ENCODE data around the gene GTF3C5. TPM values are rescaled to one million over a fixed set of nuclear protein-coding genes. Genes with fewer than 3 reads are reported as not detected.

GTF3C5 gene
- total RNA-seq, 3 donors from 2014 or later = 43.8 to 74.4 (median 68.2) TPM

DNA sequence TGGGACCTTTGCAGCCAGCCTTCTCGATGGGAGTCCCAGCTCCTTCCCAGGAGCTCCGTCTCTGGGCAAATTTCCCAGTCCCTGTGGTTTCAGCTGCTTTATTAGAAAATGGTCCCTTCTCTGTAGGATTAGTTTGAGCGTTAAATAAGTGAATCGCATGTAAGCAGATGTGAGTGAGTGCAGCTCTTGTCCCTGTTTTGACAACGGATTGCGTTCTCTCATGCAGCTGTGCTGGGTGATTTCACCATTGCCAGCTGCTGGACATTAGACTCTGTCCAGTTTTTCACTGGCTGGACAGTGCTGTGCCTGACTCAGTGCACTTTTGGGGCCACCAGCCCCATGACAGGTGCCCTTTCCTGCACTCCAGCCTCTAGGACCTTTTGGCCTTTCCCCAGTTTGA, 19.3 kb downstream of the GTF3C5 start:
- Histone ChIP-seq H3K4me3 (no peak overlapping the region), H3K36me3 (peaks cover 5% of the 10 kb centered on the region)

GRCh38 chr9:133050781-133051180, 20.0 kb downstream of the GTF3C5 start:
- intact Hi-C loops (cut with DNase I; ENCODE audit: low total_unique reads) = no loop called here
- Histone ChIP-seq H3K27ac (no peak overlapping the region), H3K36me3 (peaks cover 5% of the 10 kb centered on the region), H3K4me3 (no peak overlapping the region), H3K9me3 (no peaks in the 10 kb centered on the region), H3K4me1 (no peaks in the 10 kb centered on the region), H3K27me3 (no peaks in the 10 kb centered on the region)
- TF ChIP-seq POLR2AphosphoS5 (IDR thresholded peaks at IDR 0.05) = no peak
- DNase-seq (ENCODE audit: low spot score in 2 of 2) = no peak

More for the DNA sequence above, 19.3 kb downstream of the GTF3C5 start:
- intact Hi-C loops (cut with DNase I; ENCODE audit: low total_unique reads) = no loop called here
- H3K4me1 ChIP-seq = no peaks in the 10 kb centered on the region
- no peaks in the 10 kb centered on the region for H3K27me3 ChIP-seq
- no peak for DNase-seq (ENCODE audit: low spot score in 2 of 2)
- no peak for TF ChIP-seq CTCF (IDR thresholded peaks at IDR 0.05)
- TF ChIP-seq POLR2AphosphoS5 (IDR thresholded peaks at IDR 0.05) = no peak
- TF ChIP-seq POLR2A (IDR thresholded peaks at IDR 0.05) = no peak
- no peak overlapping the region for H3K27ac ChIP-seq
- no peaks in the 10 kb centered on the region for H3K9me3 ChIP-seq

- intact Hi-C loops (cut with DNase I; ENCODE audit: low total_unique reads) = no loop called here
- H3K4me1 ChIP-seq = no peaks in the 10 kb centered on the region
These were observed 20.6 kb downstream of the GTF3C5 start for GRCh38 chr9:133051281-133051900.

GRCh38 chr9:133051966-133052539, 21.3 kb downstream of the GTF3C5 start:
- Histone ChIP-seq H3K9me3 (no peaks in the 10 kb centered on the region), H3K36me3 (peaks cover 5% of the 10 kb centered on the region), H3K27me3 (no peaks in the 10 kb centered on the region), H3K4me1 (no peaks in the 10 kb centered on the region), H3K27ac (no peak overlapping the region), H3K4me3 (no peak overlapping the region)
- no peak for TF ChIP-seq CTCF (IDR thresholded peaks at IDR 0.05)
- TF ChIP-seq POLR2A (IDR thresholded peaks at IDR 0.05) = no peak
- no peak for TF ChIP-seq POLR2AphosphoS5 (IDR thresholded peaks at IDR 0.05)
- DNase-seq (ENCODE audit: low spot score in 2 of 2) = no peak
- intact Hi-C loops (cut with DNase I; ENCODE audit: low total_unique reads) = no loop called here

More at GRCh38 chr9:133051281-133051900, 20.6 kb downstream of the GTF3C5 start:
- H3K27me3 ChIP-seq = no peaks in the 10 kb centered on the region
- H3K36me3 ChIP-seq = peaks cover 5% of the 10 kb centered on the region
- TF ChIP-seq POLR2AphosphoS5 (IDR thresholded peaks at IDR 0.05) (no peak), POLR2A (IDR thresholded peaks at IDR 0.05) (no peak), CTCF (IDR thresholded peaks at IDR 0.05) (no peak)
- no peak overlapping the region for H3K4me3 ChIP-seq
- DNase-seq (ENCODE audit: low spot score in 2 of 2) = no peak
- no peaks in the 10 kb centered on the region for H3K9me3 ChIP-seq
- H3K27ac ChIP-seq = no peak overlapping the region

DNA sequence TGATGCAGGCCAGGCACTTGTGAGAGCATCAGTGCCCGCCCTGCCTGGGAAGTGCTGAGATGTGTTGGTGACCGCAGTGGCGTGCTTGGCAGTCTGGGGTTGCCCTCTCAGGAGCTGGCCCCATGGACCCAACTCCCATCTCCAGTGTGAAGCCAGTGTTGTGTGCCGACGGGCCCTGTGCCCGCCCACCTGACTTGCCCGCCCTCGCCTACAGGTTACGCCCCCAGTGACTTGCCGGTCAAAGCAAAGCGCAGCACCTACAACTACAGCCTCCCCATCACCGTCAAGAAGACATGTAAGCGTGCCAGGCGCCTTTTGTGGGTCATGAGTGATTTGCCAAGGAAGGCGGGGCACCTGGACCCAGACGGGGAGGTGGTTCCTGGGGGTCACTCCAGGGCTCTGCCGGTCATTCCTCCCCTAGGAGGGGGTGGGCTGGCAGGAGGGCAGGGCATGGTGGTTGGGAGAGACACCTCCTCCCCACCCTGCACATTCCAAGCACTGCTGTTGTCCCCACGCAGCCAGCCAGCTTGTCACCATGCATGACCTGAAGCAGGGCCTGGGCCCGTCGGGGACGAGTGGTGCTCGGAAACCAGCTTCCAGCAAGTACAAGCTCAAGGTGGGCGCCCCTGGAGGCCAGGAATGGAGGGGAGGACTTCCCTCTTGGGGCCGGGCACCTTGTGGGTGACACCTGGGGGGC, 23.5 kb downstream of the GTF3C5 start:
- Histone ChIP-seq H3K27ac (no peak overlapping the region), H3K9me3 (no peaks in the 10 kb centered on the region), H3K27me3 (no peaks in the 10 kb centered on the region), H3K4me1 (no peaks in the 10 kb centered on the region), H3K36me3 (peaks cover 5% of the 10 kb centered on the region), H3K4me3 (no peak overlapping the region)
- TF ChIP-seq POLR2A (IDR thresholded peaks at IDR 0.05) (no peak), CTCF (IDR thresholded peaks at IDR 0.05) (no peak), POLR2AphosphoS5 (IDR thresholded peaks at IDR 0.05) (no peak)
- no peak for DNase-seq (ENCODE audit: low spot score in 2 of 2)
- intact Hi-C loops (cut with DNase I; ENCODE audit: low total_unique reads) = no loop called here
